Ovary (tissue), 1 donor: ENCODE data around the gene EFNA4.

Experiments used
- EP300 ChIP-seq: sonication (generic); formaldehyde crosslinking; IDR thresholded peaks from one replicate; pipeline ENCODE4 v1.6.1; 2017; ENCODE audit warnings: antibody characterized with exemption
- POLR2A ChIP-seq: fragments of 450-650 bp; IDR thresholded peaks from one replicate; pipeline ENCODE4 v1.6.1; 2017; ENCODE audit warnings: antibody characterized with exemption, mild to moderate bottlenecking, moderate library complexity

DNA sequence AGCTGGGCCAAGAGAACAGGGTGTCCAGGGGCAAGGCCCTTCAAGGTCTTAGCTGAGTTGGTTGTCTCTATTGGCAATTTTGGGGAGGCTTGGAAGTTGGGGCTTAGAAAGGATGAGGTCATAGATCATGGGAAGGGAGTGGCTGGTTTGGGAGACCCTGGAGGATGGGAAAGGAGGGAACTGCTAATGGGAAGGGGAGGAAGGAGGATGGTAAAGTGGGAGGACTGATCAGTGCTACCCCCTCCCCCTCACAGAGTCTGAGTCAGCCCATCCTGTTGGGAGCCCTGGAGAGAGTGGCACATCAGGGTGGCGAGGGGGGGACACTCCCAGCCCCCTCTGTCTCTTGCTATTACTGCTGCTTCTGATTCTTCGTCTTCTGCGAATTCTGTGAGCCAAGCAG, 5.1 kb downstream of the EFNA4 start:
- TF ChIP-seq EP300 = no peak
- no peak for TF ChIP-seq POLR2A
